ENCODE measurements around the gene TLR6.

DNA sequence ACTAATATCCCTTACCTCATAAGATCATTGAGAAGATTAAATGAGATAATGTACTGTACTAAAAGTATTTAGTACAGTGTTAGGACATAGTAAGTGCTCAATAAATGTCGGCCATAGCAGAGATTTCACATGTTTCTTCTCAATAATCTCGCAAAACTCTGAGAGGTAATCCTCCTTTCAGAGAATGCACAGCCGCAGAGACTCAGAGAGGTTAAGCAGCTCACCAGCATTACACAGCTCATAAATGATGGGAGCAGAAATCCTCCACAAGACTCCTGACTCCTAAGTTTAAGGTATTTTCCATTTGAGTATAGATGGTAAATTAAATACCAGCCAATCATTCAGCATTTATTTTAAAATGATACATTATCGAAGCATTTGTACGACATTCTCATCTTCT lies 45.6 kb upstream of the TLR6 start:
- TF ChIP-seq GATA3 (IDR thresholded peaks at IDR 0.05; ENCODE audit: low read depth, low read length) = no peak
- no peak for TF ChIP-seq GATA2 (IDR thresholded peaks at IDR 0.05; ENCODE audit: low read depth, low read length)
